GM19351 (cell line): Measurements from ENCODE around the gene PAAF1.

Source experiments
- ATAC-seq: cut with Tn5 transposase; IDR thresholded peaks from one replicate; pipeline ENCODE4 v1.9.1; 2021; ENCODE audit warnings: mild to moderate bottlenecking, moderate library complexity; ENCODE audit not compliant: unreplicated experiment

Gene PAAF1

GRCh38 chr11:73944085-73944484, 67.3 kb downstream of the PAAF1 start:
- no peak for ATAC-seq

GRCh38 chr11:73944901-73945300, 68.1 kb downstream of the PAAF1 start:
- ATAC-seq = no peak

GRCh38 chr11:73945396-73945795, 68.6 kb downstream of the PAAF1 start:
- ATAC-seq = no peak

- no peak for ATAC-seq
Observed at GRCh38 chr11:73946798-73947458, 70.1 kb downstream of the PAAF1 start.

GRCh38 chr11:73949246-73949645, 72.4 kb downstream of the PAAF1 start:
- ATAC-seq = no peak

- ATAC-seq = no peak
Observed at GRCh38 chr11:73949912-73950311, 73.1 kb downstream of the PAAF1 start.

- peak; percentile 83 for ATAC-seq
Observed at GRCh38 chr11:73950869-73951710, 74.3 kb downstream of the PAAF1 start, which contains the start of gene DNAJB13. DNAJB13 (plus strand) TSS chr11:73951026; CDS start chr11:73951070, 44 bp downstream.

GRCh38 chr11:73951797-73952196, 75.0 kb downstream of the PAAF1 start:
- no peak for ATAC-seq

GRCh38 chr11:73956876-73957653, 80.3 kb downstream of the PAAF1 start:
- ATAC-seq = no peak

- no peak for ATAC-seq
Observed at GRCh38 chr11:73957654-73958361, 81.0 kb downstream of the PAAF1 start.

GRCh38 chr11:73958521-73959141, 81.8 kb downstream of the PAAF1 start:
- ATAC-seq = no peak

GRCh38 chr11:73961321-73961720, 84.5 kb downstream of the PAAF1 start:
- no peak for ATAC-seq

GRCh38 chr11:73962101-73962705, 85.4 kb downstream of the PAAF1 start:
- ATAC-seq = no peak

- ATAC-seq = no peak
Observed at GRCh38 chr11:73963861-73964260, 87.1 kb downstream of the PAAF1 start.

GRCh38 chr11:73965076-73965763, 88.4 kb downstream of the PAAF1 start:
- no peak for ATAC-seq

- ATAC-seq = no peak
Observed at GRCh38 chr11:73965764-73966121, 88.9 kb downstream of the PAAF1 start.

GRCh38 chr11:73968356-73968966, 91.7 kb downstream of the PAAF1 start:
- no peak for ATAC-seq

GRCh38 chr11:73969091-73969490, 92.3 kb downstream of the PAAF1 start:
- no peak for ATAC-seq
